ENCODE results near the gene CD5L. TPM values are rescaled to one million over a fixed set of nuclear protein-coding genes. Genes with fewer than 3 reads are reported as not detected.

Gene CD5L
- total and polyA plus RNA-seq, 8 donors, result 1.8 TPM; not detected in 7

GRCh38 chr1:157781048-157781447 lies 60.6 kb downstream of the CD5L start:
- Histone ChIP-seq H3K9me3 (no peaks in the 10 kb centered on the region), H3K36me3 (no peaks in the 10 kb centered on the region), H3K27me3 (no peaks in the 10 kb centered on the region), H3K4me3 (no peak overlapping the region), H3K27ac (no peak overlapping the region), H3K4me1 (no peaks in the 10 kb centered on the region)
- 40 to 53% (median 42%) methylated on average over 2 of the region's 2 CpGs for WGBS, 5 donors
- DNase-seq, result no peak
- TF ChIP-seq POLR2A (IDR thresholded peaks at IDR 0.05) (no peak), CTCF (IDR thresholded peaks at IDR 0.05) (no peak), EP300 (IDR thresholded peaks at IDR 0.05) (no peak)
- intact Hi-C loops (cut with DNase I; ENCODE audit: low total_unique reads), result no loop called here

Small RNA genes lying within 50 kb of the gene (small RNA-seq; reads per million reads assigned to genes)
- 0 reads per million in 4 donors for gene MRPS21P2

Other genes with a start within 250 kb of the CD5L start
- not detected for gene FCRL4, start 243.7 kb downstream of the CD5L start, total RNA-seq
- under 1 TPM in 1 of 3 donors, not detected in 2; 0.15 TPM for gene FCRL4, start 243.7 kb downstream of the CD5L start, polyA plus RNA-seq
- under 1 TPM in 1 of 5 donors, not detected in 4; 0.55 TPM for gene FCRL3, start 141.0 kb downstream of the CD5L start, total RNA-seq
- gene FCRL3, start 141.0 kb downstream of the CD5L start, polyA plus RNA-seq, result under 1 TPM in 1 of 3 donors, not detected in 2; 0.30 TPM
- 1 to 10 TPM in 1 of 5 donors, under 1 TPM in 1, not detected in 3; 0.73 to 2.5 TPM for gene FCRL2, start 64.7 kb downstream of the CD5L start, total RNA-seq
- 1 to 10 TPM in 1 of 3 donors, under 1 TPM in 2; 0.37 to 1.8 (median 0.90) TPM for gene FCRL2, start 64.7 kb downstream of the CD5L start, polyA plus RNA-seq
- 1 to 10 TPM in 1 of 5 donors, under 1 TPM in 1, not detected in 3; 0.29 to 2.4 TPM for gene FCRL1, start 21.7 kb downstream of the CD5L start, total RNA-seq
- gene FCRL1, start 21.7 kb downstream of the CD5L start, polyA plus RNA-seq, result under 1 TPM in 1 of 3 donors, not detected in 2; 0.48 TPM
- 10 to 100 TPM in 3 of 5 donors, 1 to 10 TPM in 2; 3.2 to 27.9 (median 10.7) TPM for gene KIRREL1, start 151.8 kb upstream of the CD5L start, total RNA-seq
- gene KIRREL1, start 151.8 kb upstream of the CD5L start, polyA plus RNA-seq, result 1 to 10 TPM; 2.8 to 4.3 (median 4.0) TPM